HepG2 (cell line): ENCODE measurements around the gene FAM217B. TPM values are rescaled to one million over a fixed set of nuclear protein-coding genes. Genes with fewer than 3 reads are reported as not detected.

Source experiments
- DRAP1 ChIP-seq: IDR thresholded peaks from 2 replicates; pipeline ENCODE4 v1.6.1; 2016; ENCODE audit warnings: missing genetic modification reagents, missing compliant biosample characterization
- KAT8 ChIP-seq: IDR thresholded peaks from 2 replicates; pipeline ENCODE4 v1.6.1; 2016; ENCODE audit warnings: missing genetic modification reagents, missing compliant biosample characterization
- MATR3 ChIP-seq: sonication (generic); formaldehyde crosslinking; IDR thresholded peaks from 2 replicates; pipeline ENCODE4 v1.4.0; 2020; ENCODE audit warnings: missing genetic modification reagents
- NCOA2 ChIP-seq: sonication (generic); formaldehyde crosslinking; IDR thresholded peaks from 2 replicates; pipeline ENCODE4 v1.8.0; 2022; ENCODE audit warnings: inconsistent platforms
- ZC3H4 ChIP-seq: sonication (generic); formaldehyde crosslinking; IDR thresholded peaks from 2 replicates; pipeline ENCODE4 v1.4.0; 2020; ENCODE audit warnings: missing genetic modification reagents, borderline replicate concordance
- ZMAT3 ChIP-seq: sonication (generic); formaldehyde crosslinking; conservative IDR thresholded peaks from 2 replicates; pipeline ENCODE4 v1.7.0; 2021; ENCODE audit warnings: missing genetic modification reagents
- ZNF407 ChIP-seq: sonication (generic); formaldehyde crosslinking; IDR thresholded peaks from one replicate; pipeline ENCODE4 v1.5.1; 2020; ENCODE audit warnings: mild to moderate bottlenecking, missing genetic modification reagents; ENCODE audit errors: not compliant biosample characterization
- ZNF432 ChIP-seq: sonication (generic); formaldehyde crosslinking; IDR thresholded peaks from 2 replicates; pipeline ENCODE4 v1.5.0; 2020; ENCODE audit warnings: missing genetic modification reagents, mild to moderate bottlenecking, borderline replicate concordance
- polyA plus RNA-seq, 8 experiments: library from polyadenylated mRNA; depleted of rRNA in 3 of 8; stranded (reverse) in 7 of 8; unstranded in 1 of 8; fragments of >200 nt; fragmentation: Illumina TruSeq in 4 of 8; extraction: Trizol in 4 of 8; gene quantifications; 2 replicates each; pipeline versions ENCODE4 v1.2.1 to v1.2.3, GENCODE V29; 2011 to 2016; ENCODE audit warnings: low read depth in 4 of 8, missing spikeins in 1 of 8, mixed read lengths in 1 of 8; ENCODE audit not compliant: insufficient read depth in 1 of 8
- total RNA-seq, 5 experiments: library from RNA; depleted of rRNA; stranded (reverse); fragments of >200 nt; fragmentation: Illumina TruSeq; extraction: Trizol; gene quantifications; 2 replicates each; pipeline ENCODE4 v1.2.3, GENCODE V29; 2016; ENCODE audit warnings: low read depth in 1 of 5
- TF ChIP-seq, protein P1 (sequence below): sonication (generic); formaldehyde crosslinking; IDR thresholded peaks from 2 replicates; pipeline ENCODE4 v1.4.0; 2020; ENCODE audit warnings: missing genetic modification reagents
- TF ChIP-seq, protein P2 (sequence below): sonication (generic); formaldehyde crosslinking; IDR thresholded peaks from 2 replicates; pipeline ENCODE4 v1.4.0; 2020; ENCODE audit warnings: missing genetic modification reagents, borderline replicate concordance

Gene FAM217B
- total and polyA plus RNA-seq, 2 of the 13 experiments (the other 11 are each of a cell fraction or from before 2014, with no cell fraction given), result 11.1 to 14.3 TPM

DNA sequence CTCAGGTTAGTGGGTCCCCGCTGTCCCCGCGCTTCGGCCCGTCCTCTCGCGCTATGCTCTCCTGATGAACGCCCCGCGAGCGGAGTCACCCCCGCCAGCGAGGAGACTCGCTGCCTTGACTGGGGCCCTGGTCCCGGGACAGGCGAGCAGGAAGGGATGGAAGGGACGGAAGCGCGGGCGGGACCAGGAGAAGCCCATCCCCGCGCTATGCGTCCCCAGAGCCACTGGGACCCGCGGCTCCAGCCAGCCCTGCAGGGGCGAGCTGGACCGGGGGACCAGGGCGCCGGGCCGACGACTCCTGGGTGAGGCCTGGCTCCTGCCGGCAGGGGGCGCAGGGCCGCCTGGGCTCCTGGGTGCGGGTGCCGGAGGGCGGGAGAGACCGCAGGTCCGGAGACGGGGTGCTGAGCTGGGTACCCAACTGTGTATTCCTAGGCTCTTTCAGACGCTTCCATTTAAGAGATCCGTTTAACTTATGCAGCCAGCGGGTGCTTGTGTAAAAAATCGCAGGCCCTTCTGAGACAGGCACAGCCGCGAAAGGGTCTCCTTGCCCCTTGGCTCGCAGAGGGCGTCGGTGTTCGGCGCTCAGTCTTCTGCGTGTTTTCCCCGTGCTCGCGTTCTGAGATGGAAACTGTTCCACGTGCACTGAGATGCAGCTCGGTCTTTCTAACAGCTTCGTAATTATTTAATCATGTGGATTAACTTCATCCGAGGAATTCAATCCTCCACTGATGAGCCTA lies 6.2 kb upstream of the FAM217B start (continued):
- no peak for TF ChIP-seq ZNF407
- TF ChIP-seq ZNF432 (CRISPR knock-in tag), result no peak
- TF ChIP-seq ZC3H4, result no peak
- TF ChIP-seq NCOA2, result no peak
- TF ChIP-seq MATR3 (CRISPR knock-in tag), result no peak
- TF ChIP-seq, protein P1, sequence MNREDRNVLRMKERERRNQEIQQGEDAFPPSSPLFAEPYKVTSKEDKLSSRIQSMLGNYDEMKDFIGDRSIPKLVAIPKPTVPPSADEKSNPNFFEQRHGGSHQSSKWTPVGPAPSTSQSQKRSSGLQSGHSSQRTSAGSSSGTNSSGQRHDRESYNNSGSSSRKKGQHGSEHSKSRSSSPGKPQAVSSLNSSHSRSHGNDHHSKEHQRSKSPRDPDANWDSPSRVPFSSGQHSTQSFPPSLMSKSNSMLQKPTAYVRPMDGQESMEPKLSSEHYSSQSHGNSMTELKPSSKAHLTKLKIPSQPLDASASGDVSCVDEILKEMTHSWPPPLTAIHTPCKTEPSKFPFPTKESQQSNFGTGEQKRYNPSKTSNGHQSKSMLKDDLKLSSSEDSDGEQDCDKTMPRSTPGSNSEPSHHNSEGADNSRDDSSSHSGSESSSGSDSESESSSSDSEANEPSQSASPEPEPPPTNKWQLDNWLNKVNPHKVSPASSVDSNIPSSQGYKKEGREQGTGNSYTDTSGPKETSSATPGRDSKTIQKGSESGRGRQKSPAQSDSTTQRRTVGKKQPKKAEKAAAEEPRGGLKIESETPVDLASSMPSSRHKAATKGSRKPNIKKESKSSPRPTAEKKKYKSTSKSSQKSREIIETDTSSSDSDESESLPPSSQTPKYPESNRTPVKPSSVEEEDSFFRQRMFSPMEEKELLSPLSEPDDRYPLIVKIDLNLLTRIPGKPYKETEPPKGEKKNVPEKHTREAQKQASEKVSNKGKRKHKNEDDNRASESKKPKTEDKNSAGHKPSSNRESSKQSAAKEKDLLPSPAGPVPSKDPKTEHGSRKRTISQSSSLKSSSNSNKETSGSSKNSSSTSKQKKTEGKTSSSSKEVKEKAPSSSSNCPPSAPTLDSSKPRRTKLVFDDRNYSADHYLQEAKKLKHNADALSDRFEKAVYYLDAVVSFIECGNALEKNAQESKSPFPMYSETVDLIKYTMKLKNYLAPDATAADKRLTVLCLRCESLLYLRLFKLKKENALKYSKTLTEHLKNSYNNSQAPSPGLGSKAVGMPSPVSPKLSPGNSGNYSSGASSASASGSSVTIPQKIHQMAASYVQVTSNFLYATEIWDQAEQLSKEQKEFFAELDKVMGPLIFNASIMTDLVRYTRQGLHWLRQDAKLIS (CRISPR knock-in tag), result no peak
- peak; percentile 68; the same call in 1 of the 2 replicates for TF ChIP-seq ZMAT3 (CRISPR knock-in tag)
- TF ChIP-seq DRAP1, result no peak
- no peak for TF ChIP-seq KAT8 (CRISPR knock-in tag)
- TF ChIP-seq, protein P2, sequence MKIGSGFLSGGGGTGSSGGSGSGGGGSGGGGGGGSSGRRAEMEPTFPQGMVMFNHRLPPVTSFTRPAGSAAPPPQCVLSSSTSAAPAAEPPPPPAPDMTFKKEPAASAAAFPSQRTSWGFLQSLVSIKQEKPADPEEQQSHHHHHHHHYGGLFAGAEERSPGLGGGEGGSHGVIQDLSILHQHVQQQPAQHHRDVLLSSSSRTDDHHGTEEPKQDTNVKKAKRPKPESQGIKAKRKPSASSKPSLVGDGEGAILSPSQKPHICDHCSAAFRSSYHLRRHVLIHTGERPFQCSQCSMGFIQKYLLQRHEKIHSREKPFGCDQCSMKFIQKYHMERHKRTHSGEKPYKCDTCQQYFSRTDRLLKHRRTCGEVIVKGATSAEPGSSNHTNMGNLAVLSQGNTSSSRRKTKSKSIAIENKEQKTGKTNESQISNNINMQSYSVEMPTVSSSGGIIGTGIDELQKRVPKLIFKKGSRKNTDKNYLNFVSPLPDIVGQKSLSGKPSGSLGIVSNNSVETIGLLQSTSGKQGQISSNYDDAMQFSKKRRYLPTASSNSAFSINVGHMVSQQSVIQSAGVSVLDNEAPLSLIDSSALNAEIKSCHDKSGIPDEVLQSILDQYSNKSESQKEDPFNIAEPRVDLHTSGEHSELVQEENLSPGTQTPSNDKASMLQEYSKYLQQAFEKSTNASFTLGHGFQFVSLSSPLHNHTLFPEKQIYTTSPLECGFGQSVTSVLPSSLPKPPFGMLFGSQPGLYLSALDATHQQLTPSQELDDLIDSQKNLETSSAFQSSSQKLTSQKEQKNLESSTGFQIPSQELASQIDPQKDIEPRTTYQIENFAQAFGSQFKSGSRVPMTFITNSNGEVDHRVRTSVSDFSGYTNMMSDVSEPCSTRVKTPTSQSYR (CRISPR knock-in tag), result no peak
